ENCODE data around the gene FCMR.
"Not testable (repeated sequence)": the region's sequence is repeated elsewhere in the genome, so short reads cannot be mapped to it uniquely, and the experiment has no call there.

The FCMR gene

GRCh38 chr1:206872139-206872538, 49.6 kb downstream of the FCMR start:
- DNase-seq (ENCODE audit: low read depth), result no peak

- no peak for DNase-seq (ENCODE audit: low read depth)
Observed at GRCh38 chr1:206868264-206868663, 53.5 kb downstream of the FCMR start.

- no peak for DNase-seq (ENCODE audit: low read depth)
Observed at GRCh38 chr1:206867716-206868115, 54.0 kb downstream of the FCMR start.

GRCh38 chr1:206867239-206867638, 54.5 kb downstream of the FCMR start:
- DNase-seq (ENCODE audit: low read depth), result no peak

- DNase-seq (ENCODE audit: low read depth), result no peak
Observed at GRCh38 chr1:206866062-206866461, 55.7 kb downstream of the FCMR start.

GRCh38 chr1:206864939-206865671, 56.6 kb downstream of the FCMR start, which contains the start of gene IL20:
Gene IL20, plus strand, starts transcription at chr1:206865623. Its CDS starts 230 bp downstream, at chr1:206865853.
- peak; percentile 79 for DNase-seq (ENCODE audit: low read depth)

- DNase-seq (ENCODE audit: low read depth), result no peak
Observed at GRCh38 chr1:206863266-206863665, 58.5 kb downstream of the FCMR start.

- no peak for DNase-seq (ENCODE audit: low read depth)
Observed at GRCh38 chr1:206860165-206860564, 61.6 kb downstream of the FCMR start.

GRCh38 chr1:206859082-206859521, 62.6 kb downstream of the FCMR start:
- no peak for DNase-seq (ENCODE audit: low read depth)

- no peak for DNase-seq (ENCODE audit: low read depth)
Observed at GRCh38 chr1:206856674-206857464, 64.9 kb downstream of the FCMR start.

- DNase-seq (ENCODE audit: low read depth), result no peak
Observed at GRCh38 chr1:206855859-206856258, 65.9 kb downstream of the FCMR start.

- DNase-seq (ENCODE audit: low read depth), result no peak
Observed at GRCh38 chr1:206854401-206855129, 67.2 kb downstream of the FCMR start.

GRCh38 chr1:206853696-206854095, 68.0 kb downstream of the FCMR start:
- not testable (repeated sequence) for DNase-seq (ENCODE audit: low read depth)
